Measurements from ENCODE around the gene PRR14.

- TF ChIP-seq CTCF (conservative IDR thresholded peaks at IDR 0.05; ENCODE audit: low read length) (no peak), EZH2phosphoT487 (IDR thresholded peaks at IDR 0.05; ENCODE audit: borderline replicate concordance) (no peak)
These were observed 9.9 kb downstream of the PRR14 start for GRCh38 chr16:30660424-30661261.

All from Loucy (cell line).